Skin of body (tissue), 2 donors: ENCODE results near the gene SMURF2. TPM values are rescaled to one million over a fixed set of nuclear protein-coding genes. Genes with fewer than 3 reads are reported as not detected.
"Not testable (repeated sequence)": the region's sequence is repeated elsewhere in the genome, so short reads cannot be mapped to it uniquely, and the experiment has no call there.

ENCODE experiments used
- DNase-seq: peaks from one replicate; lab custom pipeline; 2025; lab: John Stamatoyannopoulos, UW
- total RNA-seq: library from RNA; depleted of rRNA; stranded (reverse); fragments of >200 nt; gene quantifications from one replicate; pipeline ENCODE4 v1.2.3, GENCODE V29; 2014

Gene SMURF2
- total RNA-seq, 1 donor from 2014 or later, result 33.8 TPM

DNA sequence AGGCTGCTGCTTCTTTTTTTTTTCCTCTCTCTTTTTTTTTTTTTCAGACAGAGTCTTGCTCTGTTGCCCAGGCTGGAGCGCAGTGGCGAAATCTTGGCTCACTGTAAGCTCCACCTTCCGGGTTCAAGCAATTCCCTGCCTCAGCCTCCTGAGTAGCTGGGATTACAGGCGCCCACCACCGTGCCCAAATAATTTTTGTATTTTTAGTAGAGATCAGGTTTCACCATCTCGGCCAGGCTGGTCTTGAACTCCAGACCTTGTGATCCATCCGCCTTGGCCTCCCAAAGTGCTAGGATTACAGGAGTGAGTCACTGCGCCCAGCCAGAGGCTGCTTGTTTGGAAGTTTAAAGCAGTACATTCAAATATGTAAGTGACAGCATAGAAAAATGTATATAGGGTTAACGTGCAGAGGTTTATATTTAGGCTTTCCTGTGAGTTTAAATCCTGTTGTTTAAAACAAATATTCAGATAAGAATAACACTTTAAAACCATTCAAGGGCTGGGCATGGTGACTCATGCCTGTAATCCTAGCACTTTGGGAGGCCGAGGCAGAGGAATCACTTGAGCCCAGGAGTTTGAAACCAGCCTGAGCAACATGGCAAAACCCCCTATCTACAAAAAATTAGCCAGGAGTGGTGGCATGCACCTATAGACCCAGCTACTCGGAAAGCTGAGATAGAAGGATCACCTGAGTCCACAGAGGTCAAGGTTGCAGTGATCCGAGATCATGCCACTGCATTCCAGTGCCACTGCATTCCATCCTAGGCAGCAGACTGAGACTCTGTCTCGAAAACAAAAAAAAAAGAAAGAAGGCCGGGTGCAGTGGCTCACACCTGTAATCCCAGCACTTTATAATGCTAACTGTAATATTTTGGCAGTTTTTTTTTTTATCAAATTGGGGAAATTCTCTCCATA, 6.0 kb upstream of the SMURF2 start:
- DNase-seq, result not testable (repeated sequence)

DNA sequence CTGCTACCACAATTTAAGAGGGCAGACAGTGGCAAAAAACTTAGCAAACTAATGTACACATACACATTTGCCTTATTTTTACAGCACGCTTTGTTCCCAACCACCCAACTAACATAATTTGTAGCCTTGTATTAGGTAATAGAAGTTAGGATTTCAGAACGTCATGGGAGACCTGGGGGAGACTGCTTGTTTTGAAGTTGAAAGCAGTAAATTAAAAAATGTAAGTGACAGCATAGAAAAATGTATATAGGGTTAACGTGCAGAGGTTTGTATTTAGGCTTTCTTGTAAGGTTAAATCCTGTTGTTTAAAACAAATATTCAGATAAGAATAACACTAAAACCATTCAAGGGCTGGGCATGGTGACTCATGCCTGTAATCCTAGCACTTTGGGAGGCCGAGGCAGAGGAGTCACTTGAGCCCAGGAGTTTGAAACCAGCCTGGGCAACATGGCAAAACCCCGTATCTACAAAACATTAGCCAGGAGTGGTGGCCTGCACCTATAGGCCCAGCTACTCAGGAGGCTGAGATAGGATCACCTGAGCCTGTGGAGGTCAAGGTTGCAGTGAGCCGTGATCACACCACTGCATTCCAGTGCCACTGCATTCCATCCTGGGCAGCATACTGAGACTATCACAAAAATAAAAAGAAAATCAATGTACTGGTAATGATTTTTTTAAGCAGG, 2.3 kb upstream of the SMURF2 start:
- DNase-seq, result not testable (repeated sequence)

DNA sequence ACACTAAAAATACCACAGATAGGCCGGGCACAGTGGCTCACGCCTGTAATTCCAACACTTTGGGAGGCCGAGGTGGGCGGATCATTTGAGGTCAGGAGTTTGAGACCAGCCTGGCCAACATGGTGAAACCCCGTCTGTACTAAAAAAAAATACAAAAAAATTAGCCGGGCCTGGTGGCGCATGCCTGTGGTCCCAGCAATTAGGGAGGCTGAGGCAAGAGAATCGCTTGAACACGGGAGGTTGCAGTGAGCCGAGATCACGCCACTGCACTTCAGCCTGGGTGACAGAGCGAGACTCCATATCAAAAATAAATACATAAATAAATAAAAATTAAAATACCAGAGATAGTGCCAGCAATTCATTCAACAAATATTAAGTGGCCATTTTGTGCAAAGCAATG, 1.7 kb upstream of the SMURF2 start:
- DNase-seq, result not testable (repeated sequence)

DNA sequence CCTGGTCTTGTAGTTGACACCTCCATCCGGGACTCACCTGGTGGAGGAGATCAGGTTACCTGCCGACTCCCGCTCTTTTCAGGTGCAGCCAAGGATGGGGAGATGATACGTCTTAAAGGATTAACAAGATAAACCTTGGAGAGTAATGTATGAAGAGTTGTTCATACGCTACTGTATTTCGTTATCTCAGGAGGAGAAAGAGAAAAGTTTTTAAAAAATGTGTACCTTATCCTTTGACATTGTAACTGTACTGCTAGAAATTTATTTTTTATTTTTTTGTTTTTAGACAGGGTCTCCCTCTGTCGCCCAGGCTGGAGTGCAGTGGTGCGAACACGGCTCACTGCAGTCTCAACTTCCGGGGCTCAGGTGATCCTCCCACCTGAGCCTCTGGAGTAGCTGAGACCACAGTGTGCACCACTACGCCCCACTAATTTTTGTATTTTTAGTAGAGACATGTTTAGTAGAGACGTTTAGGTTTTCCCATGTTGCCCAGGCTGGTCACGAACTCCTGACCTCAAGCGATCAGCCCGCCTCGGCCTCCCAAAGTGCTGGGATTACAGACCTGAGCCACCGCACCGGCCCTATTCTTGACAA, 764 bp upstream of the SMURF2 start:
- DNase-seq, result peak; percentile 52

DNA sequence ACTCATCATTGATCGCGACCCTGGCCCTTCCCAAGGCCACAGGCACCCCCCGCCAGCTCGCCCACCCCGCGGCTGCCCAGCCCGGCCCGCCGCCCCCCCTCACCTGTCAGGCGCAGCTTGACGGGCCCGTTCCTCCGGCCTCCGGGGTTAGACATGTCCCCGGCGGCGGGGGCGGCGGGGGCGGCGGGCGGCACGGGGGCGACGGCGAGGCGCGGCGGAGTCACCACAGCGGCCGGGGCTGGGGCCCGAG, 456 bp downstream of the SMURF2 start:
- no peak for DNase-seq

DNA sequence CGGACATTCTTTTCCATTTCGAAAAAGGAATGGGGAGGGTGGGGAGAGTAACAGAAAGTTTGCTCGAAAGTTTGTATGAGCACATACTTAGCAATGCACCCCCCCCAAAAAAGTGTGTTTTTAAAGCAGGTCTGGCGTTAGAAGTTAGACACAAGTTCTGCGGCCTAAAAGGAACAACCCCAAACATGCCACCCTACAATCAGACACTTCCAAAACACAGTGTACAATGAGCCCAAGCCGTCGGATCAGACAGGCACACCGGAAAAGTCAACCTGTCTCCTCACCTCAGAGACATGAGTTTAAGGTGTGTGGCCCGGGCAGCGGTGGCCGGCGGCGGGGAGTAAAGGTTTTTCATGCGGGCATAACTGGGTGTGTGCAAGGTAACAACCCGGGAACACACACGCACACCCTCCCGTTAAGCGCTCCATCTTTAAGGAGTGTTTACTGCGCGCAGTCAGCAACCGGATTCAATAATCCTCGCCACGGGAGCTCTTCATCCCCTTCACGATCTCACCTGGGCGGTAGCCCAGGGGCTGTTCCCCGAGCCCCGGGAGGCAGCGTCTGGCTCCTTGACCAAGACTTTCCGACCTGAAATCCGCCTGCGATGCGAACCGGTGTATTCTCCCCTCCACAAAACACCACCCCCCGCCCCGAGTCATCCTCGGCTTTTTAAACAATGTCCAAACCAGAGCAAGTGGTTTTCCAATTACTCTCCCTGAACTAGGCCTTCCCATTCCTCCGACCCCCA, 955 bp downstream of the SMURF2 start:
- not testable (repeated sequence) for DNase-seq

DNA sequence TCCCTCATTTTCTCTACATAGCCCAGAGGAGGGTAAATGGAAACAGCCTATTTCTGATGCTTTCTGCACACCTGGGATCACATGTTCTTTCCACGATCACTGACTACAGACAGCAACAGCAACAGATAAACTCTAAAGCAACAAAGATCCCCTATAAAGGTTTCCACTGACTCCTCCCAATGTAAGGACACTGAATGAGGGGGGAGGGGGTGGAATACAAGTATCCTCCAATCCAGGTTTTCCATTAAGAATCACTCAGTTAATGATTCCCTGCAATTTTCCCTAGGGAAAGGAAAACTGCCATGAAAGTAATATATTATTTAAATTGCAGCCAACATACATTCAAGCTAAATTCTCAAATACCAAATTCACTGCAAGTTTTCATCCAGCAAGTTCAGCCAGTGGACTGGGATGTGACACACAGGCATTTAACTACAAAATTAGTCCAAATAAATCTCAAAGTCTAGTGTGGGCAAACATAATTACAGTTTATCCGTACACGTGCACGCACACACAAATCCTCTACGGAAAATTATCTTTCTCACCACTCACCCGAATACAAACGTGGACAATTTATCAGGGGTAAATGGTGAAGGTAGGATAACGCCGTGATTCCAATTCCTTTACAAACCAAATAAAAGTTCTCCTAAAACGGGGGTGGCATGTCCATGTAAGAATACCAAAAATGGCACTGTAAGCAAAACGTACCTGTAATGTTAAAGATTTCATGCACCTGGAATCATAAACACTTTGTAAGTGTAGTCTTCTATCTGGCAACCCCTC, 1.7 kb downstream of the SMURF2 start:
- peak; percentile 17 for DNase-seq

DNA sequence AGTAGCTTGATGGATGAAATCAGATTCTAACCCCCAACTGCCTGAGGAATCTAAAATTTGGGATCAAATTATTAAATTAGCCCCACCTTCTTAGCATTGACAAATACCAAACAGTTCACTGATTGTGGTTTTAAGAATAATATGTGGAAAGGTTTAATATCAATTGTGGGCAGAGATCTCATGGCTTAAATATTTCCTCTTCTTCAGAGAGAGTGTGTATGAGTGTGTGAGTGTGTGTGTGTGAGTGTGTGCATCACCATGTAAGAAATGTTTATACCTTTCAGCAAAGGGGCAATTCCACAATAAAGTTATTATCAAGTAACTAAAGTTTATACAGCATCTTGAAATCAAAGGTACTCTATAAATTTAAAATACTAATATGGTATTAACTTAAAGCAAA, 3.2 kb downstream of the SMURF2 start:
- DNase-seq, result no peak

DNA sequence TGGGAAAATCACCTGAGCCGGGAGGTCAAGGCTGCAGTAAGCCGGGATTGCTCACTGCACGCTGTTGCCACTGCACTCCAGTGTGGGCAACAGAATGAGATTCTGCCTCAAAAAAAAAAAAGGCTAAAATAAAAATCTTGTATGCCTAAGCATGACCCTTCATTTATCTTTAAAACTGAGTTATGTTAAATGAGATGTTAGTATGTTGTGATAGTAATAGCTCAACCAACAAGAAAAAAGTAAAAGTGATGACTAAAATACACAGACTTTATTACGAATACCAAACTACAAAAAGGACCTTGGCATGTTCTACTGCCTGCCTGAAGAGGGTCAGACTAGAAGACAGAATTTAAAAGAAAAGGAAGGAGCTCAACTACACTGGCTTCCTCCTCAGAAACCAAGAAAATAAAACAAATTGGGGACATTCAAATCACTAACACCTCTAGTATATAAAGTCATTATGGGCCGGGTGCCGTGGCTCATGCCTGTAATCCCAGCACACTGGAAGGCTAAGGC, 4.4 kb downstream of the SMURF2 start:
- DNase-seq, result no peak

DNA sequence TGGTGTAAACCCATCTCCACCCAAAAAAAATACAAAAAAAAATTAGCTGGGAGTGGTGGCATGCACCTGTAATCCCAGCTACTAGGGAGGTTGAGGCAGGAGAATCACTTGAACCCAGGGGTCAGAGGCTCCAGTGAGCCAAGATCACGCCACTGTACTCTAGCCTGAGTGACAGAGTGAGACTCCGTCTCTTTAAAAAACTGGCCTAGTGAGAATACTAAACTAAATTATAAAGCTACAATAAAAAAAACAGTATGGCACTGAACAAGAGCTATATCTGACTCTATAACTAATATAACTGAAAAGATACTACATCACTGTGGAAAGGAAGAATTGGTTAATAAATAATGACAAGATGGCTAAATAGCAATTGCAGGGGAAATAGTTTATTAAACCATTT, 6.4 kb downstream of the SMURF2 start:
- DNase-seq, result no peak

DNA sequence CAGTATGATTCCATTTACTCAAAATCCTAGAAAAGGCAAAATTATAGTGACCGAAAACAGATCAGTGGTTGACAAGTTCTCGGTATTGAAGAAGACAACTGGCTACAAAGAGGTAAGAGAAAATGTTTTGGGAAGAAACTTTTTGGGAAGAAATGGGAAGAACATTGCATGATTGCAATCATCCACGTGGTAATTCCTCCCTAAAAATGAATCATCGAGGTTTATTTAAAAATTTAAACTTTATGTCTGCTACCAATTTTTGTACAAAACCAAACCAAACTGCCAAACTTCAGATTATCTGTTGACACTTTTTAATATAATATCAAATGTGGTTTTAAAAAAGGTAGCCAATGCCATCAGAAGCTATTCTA, 8.1 kb downstream of the SMURF2 start:
- no peak for DNase-seq

DNA sequence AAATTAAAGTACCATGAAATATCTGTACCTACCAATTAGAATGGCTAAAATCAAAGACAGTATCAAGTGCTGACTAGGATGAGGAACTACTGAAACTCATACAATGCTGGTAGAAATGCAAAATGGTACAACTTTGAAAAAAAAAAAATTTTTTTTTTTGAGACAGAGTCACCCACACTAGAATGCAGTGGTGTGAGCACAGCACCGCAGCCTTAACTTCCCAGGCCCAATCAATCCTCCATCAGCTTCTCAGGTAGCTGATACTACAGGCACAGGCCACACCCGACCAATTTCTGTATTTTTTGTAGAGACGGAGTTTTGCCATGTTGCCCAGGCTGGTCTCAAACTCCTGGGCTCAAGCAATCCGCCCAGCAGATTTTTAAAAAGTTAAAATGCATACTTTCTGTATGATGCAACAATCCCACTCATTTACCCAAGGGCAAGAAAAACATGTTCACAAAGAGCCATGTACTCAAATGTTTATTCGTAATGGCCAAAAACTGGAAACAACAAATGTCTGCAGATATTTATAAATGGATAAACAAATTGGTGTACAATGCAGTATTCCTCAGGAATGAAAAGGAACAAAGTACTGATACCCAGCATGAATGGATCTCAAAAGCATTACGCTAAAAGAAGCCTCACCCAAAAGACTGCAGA, 8.7 kb downstream of the SMURF2 start:
- no peak for DNase-seq

DNA sequence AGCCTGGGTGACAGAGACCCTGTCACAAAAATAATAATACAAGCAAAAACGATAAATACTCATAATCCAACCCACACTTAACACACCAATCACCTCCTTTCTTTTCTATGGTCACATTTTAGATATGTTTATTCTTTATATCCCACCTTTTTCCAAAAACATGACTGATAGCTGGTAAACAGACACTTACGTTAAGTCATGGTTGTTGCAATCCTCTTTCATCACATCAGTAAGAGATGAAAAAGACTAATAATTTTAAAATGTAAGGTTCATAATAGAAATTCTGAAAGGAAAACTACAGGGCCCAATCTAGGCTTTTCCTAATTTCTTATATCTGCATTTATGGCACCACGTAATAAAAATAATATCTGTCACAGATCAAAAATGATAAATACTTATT, 10.2 kb downstream of the SMURF2 start:
- DNase-seq, result no peak

DNA sequence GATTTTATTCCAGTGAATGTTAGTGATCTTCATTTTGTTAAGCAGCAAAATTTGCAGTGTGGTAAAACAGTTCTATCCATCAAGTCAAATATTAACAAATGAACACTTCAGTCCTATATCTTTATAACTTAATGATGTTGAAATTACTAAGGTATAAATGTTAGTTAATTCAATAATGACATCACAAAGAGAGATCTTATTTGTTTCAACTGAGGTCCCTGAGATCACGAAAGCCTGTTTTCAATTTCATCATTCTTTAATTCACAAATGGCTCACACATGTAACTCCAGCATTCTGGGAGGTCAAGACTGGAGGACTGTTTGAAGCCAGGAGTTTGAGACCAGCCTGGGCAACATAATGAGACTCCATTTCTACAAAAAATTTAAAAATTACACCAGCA, 13.9 kb downstream of the SMURF2 start:
- no peak for DNase-seq

DNA sequence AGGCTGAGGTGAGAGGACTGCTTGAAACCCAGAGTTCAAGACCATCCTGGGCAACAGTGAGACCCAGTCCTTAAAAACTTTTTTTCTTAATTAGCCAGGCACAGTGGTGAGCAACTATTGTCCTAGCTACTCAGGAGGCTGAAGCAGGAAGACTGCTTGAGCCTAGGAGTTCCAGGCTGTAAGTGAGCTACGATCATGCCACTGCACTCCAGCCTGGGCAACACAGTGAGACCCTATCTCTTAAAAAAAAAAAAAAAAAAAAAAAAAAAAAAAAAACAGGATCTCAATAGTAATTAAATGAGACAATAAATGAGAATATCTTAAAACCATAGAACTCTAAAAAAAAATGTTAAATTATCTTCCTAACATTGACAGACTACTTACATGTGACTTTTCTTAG, 14.3 kb downstream of the SMURF2 start:
- DNase-seq, result no peak

DNA sequence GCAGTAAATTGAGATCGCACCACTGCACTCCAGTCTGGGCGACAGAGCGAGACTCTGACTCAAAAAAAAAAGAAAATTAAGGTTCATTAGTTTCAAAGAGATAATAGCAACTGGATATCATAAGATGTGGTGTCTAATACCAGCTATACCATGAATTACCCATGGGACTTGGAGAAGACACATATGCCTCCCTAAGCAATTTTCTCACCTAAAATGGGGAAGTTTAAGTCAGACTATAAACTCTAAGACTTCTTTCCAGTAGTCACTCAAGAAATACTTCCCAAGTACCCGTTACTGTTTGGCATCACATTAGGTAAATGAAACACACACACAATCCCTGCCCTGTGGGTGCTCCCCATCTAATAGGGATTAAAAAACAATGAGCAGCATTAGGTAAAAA, 22.6 kb downstream of the SMURF2 start:
- DNase-seq, result no peak

DNA sequence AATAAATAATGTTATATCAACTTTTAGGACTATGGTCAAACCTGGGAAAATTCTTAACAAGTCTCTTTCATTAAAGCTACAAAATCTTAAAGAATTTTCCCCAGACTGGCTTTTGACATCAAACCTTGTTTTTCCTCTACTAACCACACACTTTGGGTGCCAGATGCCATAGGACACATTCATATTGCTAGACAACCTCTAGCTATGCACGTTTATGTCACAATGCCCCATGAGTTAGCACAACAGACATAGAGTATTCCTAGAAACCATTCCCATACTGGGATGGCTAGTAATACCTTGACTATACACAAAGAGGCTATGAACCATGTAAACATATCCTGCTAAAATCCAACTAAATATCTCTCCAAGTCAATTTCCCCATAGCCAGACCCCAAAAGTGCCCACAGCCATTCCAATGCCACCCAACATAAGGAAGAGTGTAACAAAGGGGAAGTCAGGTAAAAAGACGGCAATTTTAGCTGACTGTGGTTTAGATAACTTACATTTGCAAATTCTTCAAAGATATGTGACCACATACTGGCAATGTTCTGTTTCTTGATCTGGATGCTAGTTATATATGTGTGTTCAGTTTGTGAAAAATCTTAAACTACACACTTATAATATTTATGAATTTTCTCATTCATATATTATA, 23.4 kb downstream of the SMURF2 start:
- no peak for DNase-seq

DNA sequence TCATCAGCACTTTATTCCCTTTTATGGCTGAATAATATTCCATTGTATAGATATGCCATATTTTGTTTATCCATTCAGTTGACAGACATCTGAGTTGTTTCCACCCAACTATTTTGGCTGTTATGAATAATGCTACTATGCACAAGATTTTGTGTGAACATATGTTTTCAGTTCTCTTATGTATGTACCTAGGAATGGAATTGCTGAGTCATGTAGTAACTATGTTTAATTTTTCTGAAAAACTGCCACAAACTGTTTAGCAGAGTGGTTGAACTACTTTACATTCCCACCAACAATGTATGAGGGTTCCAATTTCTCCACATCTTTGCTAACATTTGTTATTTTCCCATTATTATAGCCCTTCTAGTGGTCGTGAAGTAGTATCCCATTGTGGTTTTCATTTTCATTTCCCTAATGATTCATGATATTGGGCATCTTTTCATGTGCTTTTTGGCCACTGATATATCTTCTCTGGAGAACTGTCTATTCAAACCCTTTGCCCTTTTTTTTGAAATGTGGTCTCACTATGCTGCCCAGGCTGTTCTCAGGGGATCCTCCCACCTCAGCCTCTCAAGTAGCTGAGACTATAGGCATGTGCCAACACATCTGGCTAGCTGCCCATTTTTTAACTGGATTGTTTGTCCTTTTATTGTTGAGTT, 26.3 kb downstream of the SMURF2 start:
- no peak for DNase-seq

DNA sequence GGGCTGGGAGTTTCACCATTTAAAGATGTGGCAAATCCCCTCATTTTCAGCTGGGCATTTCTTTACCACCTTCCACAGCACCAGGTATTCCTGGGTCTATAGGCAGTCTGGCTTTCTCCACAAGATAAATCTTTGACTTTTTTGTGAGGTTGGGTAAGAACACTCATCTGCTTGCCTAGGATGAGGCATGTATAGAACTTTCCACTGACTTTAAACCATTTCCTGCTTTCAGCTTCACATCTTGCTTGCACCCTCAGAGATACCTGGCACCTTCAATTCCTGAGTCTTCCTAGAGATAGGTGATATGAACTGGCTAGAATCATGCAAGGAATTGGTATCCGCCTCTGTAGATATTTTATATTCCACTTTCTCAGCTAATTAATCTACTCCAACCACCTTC, 27.9 kb downstream of the SMURF2 start:
- no peak for DNase-seq
